Activated T-helper 1 cell treated with Interleukin-2 at 50 U/mL for 16 hours (primary cell): ENCODE data around the gene ADAMTS2.
"Not testable (repeated sequence)": the region's sequence is repeated elsewhere in the genome, so short reads cannot be mapped to it uniquely, and the experiment has no call there.

Experiments
- DNase-seq: peaks from one replicate; pipeline ENCODE4 v3.0.0-alpha.2; 2020; ENCODE audit warnings: low read depth

ADAMTS2 gene

GRCh38 chr5:179231309-179231708 lies 114.0 kb downstream of the ADAMTS2 start:
- no peak for DNase-seq

GRCh38 chr5:179230061-179230461 lies 115.2 kb downstream of the ADAMTS2 start:
- no peak for DNase-seq

DNA sequence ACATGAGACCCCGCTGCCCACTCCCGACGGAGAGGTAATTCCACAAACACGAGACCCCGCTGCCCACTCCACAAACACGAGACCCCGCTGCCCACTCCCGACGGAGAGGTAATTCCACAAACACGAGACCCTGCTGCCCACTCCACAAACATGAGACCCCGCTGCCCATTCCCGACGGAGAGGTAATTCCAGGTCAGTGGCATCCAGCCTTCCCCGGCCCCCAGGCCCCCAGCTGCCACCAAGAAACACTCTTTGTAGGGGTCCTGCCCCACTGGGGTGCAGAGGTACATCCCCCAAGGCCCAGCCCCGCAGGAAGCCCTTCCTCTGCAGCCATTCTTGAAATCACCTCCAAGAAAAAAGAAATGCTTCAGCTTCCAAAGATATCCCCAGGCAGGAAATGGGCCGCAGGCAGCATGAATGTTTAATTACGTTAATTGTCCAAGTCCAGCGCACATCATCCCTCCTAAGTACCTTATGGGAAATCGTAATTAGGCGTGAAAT lies 115.9 kb downstream of the ADAMTS2 start:
- no peak for DNase-seq

GRCh38 chr5:179228341-179229121 lies 116.7 kb downstream of the ADAMTS2 start:
- no peak for DNase-seq

DNA sequence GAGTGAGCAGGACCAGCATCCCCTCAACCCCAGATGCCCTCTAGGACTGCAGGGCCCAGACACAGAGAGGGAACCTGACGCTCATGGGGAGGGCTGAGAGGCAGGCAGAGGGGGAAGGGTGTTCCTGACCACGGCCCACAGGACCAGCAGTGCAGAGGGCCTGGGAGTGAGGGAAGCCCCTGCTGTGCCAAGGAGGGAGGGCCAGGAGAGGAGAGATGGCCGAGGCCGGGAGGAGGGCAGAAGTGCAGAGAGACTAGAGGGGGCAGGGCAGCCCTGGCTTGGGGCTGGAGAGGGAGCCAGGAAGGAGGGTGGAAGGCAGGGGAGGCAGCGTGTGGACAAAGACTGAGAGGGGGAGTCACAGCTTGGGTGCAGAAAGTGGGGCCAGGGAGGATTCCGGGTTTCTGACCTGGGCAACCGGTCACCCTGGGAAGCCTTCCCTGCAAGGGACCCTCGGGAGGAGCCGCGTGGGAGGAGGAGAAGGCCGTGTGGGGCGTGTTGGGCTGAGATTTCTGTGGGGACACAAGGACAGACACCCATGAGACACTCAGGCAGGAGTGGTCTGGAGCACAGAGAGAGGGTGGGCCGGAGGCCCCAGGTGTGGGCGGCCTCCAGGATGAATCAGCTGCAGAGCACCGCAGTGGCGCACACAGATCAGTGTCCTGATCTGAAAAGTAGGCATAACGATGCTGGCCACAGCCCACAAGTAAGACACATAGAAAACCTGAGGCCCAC lies 117.5 kb downstream of the ADAMTS2 start:
- DNase-seq: no peak

DNA sequence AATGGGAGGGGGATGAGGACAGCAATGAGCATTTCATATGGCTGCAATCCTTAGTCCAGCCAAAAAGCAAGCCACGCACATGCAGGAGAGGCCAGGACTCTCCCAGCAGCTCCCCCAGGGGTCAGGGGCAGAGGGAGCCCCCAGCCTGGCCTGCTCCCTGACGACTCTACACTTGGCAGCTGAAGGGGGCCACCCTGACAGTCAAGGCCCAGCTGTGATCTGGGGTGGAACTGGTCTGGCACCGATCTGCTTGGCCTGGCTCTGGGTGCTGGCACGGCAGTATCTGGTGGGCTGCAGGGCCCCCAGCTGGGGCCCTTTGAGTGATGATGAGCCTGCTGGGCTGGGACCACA lies 118.1 kb downstream of the ADAMTS2 start:
- no peak for DNase-seq

GRCh38 chr5:179226696-179227095 lies 118.6 kb downstream of the ADAMTS2 start:
- no peak for DNase-seq

GRCh38 chr5:179225387-179225786 lies 119.9 kb downstream of the ADAMTS2 start:
- no peak for DNase-seq

- DNase-seq: no peak
Measured at GRCh38 chr5:179224741-179225140, 120.5 kb downstream of the ADAMTS2 start.

DNA sequence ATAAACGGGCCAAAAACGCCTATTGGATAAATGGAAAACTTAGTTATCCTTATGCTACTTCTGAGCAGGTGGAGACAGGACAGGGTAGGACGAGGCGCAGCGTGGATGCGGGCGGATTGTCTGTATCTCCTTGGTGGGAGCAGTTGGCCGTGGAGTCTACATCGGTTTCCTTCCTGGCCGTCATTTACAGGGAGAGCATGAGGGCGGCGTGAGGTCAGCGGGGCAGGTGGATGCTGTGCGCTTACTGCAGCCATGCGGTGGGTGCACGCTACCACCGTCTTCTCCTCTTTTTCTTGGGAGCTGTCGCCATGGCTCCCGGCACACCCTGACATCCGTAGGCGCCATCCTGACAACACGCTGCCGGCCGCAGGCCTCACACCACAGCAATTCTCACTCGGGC lies 121.3 kb downstream of the ADAMTS2 start:
- DNase-seq: no peak

- no peak for DNase-seq
Measured at GRCh38 chr5:179223528-179223927, 121.7 kb downstream of the ADAMTS2 start.

DNA sequence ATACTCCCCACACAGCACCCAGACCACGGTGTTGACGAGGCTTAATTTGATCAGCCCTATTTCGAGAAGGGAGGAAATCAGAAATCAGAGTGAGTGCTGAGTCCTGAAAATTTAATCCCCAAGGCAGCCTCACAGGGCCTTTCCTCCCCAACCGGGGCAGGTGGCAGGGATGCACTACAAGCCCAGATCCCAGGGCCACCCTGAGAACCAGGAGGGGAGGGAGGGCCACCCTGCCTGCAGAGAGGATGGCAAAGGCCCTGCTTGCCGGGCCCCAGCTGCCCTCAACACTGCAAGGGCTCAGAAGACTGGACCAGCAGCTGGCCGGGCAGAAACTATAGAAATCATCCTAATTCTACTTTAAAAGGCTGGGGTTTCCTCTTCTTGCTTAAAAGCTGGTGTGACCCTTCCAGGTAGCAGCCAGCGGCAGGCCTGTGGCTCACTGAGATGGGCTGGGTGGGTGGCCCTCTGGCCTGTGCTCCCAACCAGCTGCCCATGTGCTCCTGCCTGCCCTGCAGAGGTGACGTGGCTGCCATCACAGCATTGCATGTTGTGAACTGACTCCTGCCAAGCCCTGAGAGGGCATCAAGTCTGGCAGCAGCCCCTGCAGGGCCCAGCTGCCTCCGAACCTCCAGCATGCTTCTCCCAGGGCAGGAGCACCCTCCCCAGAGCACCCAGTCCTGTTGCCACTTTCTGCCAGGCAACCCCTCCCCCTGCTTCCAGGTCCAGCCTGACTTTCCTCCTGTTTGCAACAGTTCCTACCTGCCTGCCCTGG lies 122.8 kb downstream of the ADAMTS2 start:
- no peak for DNase-seq

DNA sequence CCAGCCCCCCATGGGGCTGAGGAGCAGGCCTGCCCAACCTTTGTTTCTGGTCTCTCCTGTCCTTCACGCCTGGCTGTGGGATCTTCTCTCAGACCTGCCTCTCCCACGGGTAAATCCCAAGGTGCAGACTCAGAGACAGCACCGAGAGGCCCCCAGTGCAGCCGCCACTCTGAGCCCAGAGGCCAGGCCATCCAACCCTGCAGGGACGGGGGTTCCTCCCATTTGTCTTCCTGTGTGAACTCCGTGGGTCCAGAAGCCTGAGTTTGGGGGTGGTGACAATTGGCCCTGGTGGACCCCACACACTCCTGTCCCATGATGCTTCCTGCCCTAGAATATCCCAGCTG lies 123.4 kb downstream of the ADAMTS2 start:
- no peak for DNase-seq

DNA sequence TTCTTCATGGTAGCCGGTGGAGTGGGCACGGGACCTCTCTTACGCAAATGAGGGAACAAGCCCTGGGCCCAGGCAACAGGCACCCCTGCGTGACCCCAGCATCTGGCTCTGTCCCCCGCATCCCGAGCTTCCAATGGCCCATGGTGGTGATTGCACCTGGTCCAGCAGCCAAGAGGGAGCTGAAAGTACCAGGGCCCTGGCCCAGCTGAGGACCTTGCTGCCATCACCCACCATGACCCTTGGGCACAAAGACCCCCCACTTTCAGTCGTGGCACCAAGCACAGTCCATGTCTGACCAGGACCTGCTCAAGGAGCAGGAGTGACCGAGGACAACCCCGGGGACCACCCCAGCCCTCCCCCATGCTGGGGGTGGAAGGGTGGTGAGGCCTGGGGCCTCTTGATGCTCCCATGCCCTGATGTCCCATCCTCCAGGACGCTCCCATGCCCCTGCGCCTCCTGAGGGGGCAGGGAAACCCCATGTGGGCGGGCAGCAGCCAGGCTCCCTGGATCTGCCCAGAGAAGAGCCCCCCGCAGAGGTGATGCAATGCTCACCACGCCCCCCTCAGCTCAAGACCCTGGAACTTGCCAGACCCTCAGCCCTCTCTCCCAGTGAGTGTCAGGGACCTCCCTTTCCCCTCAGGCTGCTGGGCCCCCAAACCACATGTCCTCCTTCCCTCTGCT lies 123.9 kb downstream of the ADAMTS2 start:
- DNase-seq: no peak

DNA sequence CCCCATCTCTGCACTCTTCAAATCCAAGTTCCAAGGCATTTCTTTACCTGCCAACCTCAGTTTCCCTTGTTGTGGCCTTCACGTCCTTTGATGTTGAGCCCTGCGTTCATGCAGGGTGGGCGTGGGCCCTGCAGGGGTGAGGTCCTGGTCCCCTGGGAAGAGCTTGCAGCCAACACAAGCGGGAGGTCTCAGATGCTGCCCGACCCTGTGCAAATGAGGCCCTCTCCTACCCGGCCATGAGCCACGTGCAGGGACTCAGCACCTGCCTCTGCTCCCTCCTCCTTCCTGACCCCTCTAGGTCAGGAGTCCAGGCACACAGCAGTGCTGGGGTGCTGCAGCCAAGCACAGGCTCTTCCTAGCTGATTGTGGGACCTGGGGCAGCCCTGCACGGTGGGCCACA lies 124.5 kb downstream of the ADAMTS2 start:
- DNase-seq: no peak

- DNase-seq: no peak
Measured at GRCh38 chr5:179219661-179220620, 125.3 kb downstream of the ADAMTS2 start.

DNA sequence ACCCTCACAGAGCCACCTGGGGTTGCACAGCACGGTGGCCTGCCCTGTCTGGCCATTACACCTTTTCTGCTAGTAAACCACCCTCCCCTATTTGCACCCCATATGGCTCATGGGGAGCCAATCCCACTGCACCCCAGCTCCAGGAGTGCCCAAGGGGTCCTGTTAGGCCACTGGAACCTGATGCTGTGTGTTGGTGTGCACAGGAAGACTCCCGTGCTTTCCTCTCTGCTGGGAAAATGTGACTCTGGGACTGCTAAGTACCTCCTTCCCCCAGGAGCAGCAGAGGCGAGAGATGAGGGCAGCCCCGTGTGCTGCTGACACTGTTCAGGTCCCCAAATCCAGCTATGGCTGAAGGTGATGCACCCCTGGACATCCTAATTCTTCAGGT lies 126.3 kb downstream of the ADAMTS2 start:
- no peak for DNase-seq

GRCh38 chr5:179217956-179218942 lies 127.0 kb downstream of the ADAMTS2 start:
- DNase-seq: no peak

- DNase-seq: no peak
Measured at GRCh38 chr5:179217356-179217755, 127.9 kb downstream of the ADAMTS2 start.

DNA sequence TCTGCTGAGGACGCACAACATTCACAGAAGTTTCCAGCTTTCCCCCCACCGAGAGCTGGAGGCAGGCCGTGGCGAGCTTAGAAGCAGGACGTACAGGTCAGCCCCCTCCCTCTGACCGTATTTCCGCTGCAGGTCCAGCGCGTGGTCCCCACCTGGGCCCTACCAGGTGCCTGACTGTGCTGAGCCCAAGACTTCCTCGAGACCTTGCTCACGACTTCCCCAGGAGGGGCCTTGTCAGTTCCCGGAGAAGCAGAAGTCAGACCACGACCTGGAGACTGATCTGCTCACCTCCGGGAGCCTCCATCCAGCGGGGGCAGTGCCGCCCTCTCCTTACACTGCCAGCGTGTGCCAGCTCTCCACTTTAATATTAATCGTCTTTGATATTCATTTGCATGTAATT lies 128.9 kb downstream of the ADAMTS2 start:
- not testable (repeated sequence) for DNase-seq
